ENCODE measurements around the gene SMARCD2.

Gene SMARCD2

DNA sequence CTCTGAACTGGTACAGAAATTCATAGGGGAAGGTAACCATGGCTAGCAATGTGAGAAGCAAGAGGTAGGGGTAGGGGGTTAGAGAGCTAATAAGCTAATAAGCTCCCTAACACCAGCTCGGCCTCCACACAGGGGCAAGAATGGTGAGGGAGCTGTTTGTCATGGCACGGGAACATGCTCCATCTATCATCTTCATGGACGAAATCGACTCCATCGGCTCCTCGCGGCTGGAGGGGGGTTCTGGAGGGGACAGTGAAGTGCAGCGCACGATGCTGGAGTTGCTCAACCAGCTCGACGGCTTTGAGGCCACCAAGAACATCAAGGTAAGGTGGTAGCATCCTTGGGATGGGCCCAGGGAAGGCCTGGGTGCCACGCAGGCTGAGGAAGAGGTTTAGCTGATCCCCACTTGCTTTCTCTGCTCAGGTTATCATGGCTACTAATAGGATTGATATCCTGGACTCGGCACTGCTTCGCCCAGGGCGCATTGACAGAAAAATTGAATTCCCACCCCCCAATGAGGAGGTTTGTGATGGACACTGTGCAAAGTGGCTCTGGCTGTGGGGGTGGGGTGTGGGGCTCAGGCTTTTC lies 11.5 kb downstream of the SMARCD2 start:
- peak overlapping the region; percentile 58 for H3K27ac ChIP-seq
- TF ChIP-seq ZFX (IDR thresholded peaks at IDR 0.05; ENCODE audit: borderline replicate concordance) = no peak
- no peak for TF ChIP-seq CTCF (IDR thresholded peaks at IDR 0.05)

DNA sequence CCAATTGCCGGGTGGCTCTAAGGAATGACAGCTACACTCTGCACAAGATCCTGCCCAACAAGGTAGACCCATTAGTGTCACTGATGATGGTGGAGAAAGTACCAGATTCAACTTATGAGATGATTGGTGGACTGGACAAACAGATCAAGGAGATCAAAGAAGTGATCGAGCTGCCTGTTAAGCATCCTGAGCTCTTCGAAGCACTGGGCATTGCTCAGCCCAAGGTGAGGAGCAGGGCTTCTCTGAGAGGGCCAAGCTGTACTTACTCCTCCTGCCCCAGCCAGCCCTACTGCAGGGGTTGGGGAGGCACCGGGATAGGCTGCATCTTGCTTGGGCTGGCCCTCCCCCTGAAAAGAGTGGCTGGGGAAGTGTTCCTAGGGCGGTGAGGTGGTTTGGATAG lies 12.2 kb downstream of the SMARCD2 start:
- H3K27ac ChIP-seq = peak overlapping the region; percentile 89; the same call in 1 of the 2 replicates
- TF ChIP-seq ZFX (IDR thresholded peaks at IDR 0.05; ENCODE audit: borderline replicate concordance) (no peak), CTCF (IDR thresholded peaks at IDR 0.05) (no peak)

- no peak for TF ChIP-seq CTCF (IDR thresholded peaks at IDR 0.05)
- TF ChIP-seq ZFX (IDR thresholded peaks at IDR 0.05; ENCODE audit: borderline replicate concordance) = no peak
- peak overlapping the region; percentile 89; the same call in 1 of the 2 replicates for H3K27ac ChIP-seq
Observed at GRCh38 chr17:63828936-63829335, 13.5 kb downstream of the SMARCD2 start.

DNA sequence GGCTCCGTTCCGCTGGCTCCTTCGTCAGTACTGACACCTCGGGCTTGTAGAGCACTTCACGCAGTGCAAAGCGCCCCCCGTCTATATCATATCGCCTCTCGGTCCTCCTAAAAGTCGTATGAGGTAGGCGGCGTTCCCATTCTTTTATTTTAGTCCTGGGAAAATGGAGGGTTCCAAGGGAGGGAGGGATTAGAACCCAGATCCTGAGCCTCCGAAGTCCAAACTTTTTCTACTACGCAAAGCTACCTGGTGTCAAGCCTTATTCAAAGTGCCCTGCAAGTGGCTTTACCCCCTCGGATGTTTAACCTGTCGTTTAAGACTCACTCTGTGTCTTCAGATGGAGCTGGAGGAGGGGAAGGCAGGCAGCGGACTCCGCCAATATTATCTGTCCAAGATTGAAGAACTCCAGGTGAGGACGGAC lies 14.7 kb downstream of the SMARCD2 start:
- peak overlapping the region; percentile 89 for H3K27ac ChIP-seq
- TF ChIP-seq ZFX (IDR thresholded peaks at IDR 0.05; ENCODE audit: borderline replicate concordance) = no peak
- TF ChIP-seq CTCF (IDR thresholded peaks at IDR 0.05) = peak; percentile 30

GRCh38 chr17:63827002-63827800 lies 15.3 kb downstream of the SMARCD2 start, which contains the start of the genes FTSJ3 and PSMC5:
Gene FTSJ3 (minus strand): TSS chr17:63827663. CDS start chr17:63826902, 761 bp downstream.
Gene PSMC5 (plus strand): TSS chr17:63827431. CDS start chr17:63827491, 60 bp downstream.
- H3K27ac ChIP-seq = peak within 1 kb of the TSS; percentile 89
- TF ChIP-seq ZFX (IDR thresholded peaks at IDR 0.05; ENCODE audit: borderline replicate concordance) (no peak), CTCF (IDR thresholded peaks at IDR 0.05) (peak; percentile 68)

DNA sequence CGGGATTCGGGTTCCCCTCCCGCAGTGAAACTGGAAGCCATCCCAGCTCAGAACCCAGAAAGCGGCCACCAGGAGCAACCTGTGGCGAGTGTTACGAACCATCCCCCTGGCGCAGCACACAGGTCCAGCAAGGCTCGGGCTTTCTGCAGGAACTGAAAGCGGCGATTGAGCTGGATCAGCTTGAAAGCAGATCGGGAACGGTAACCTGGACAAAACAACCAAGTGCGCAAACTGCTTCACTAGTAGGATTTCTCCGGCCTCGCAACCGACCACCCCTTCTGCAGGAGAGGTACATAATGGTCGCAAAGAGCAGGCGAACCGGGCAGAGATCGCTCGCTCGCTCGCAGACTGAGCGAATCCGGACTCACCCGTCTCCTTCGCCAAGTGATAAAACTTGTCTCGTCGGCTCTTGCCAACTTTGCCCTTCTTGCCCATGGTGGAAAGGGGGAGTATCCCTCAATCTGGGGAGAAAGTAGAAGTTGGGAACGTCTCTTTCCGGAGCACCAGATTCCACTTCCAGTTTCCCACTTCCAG lies 15.9 kb downstream of the SMARCD2 start:
- TF ChIP-seq ZFX (IDR thresholded peaks at IDR 0.05; ENCODE audit: borderline replicate concordance) = no peak
- no peak for TF ChIP-seq CTCF (IDR thresholded peaks at IDR 0.05)
- H3K27ac ChIP-seq = peak overlapping the region; percentile 89
